ENCODE measurements around the gene SLC4A8.

SLC4A8 gene

DNA sequence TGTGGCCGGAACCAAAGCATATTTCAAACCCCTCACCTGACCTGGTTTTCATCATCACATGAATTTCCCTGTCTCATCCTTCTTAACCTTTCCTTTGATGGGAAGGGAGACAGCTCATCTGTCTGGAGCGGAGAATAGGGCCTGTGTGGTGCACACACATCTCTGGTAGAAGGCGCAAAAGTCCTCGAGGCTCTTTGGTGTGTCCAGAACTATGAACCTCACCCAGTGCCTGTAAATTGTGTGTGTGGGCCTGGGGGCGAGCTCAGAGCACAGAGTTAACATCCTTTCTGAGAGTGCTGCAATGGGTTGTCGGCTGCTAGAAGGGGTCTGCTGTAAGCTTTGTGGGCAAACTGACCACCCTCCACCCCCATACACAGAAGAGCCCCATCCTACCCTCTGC lies 34.2 kb upstream of the SLC4A8 start:
- H3K4me3 ChIP-seq (ENCODE audit: low read length) = peak overlapping the region; percentile 91; the same call in 1 of the 2 replicates
- no peak for TF ChIP-seq ZNF274 (IDR thresholded peaks at IDR 0.05; ENCODE audit: low read depth, low read length)

DNA sequence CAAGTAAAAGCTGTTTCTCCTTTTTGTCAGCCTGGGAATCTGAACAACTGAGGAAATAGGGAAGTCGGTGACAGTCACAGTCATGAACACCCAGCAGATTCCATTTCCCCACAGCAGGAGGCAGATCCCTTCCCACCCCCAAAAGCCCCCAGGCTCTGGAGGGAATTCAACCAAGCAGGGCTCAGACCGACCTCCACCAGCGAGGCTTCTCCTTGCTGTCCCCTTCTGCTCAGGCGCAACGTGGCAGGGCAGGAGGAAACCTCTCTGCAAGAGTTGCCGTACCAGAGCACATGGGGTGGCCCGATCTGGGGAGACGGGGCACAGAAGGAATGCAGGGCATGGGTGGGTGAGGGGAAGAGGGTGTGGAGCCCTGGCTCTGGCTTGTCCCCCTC lies 33.7 kb upstream of the SLC4A8 start:
- H3K4me3 ChIP-seq (ENCODE audit: low read length) = peak overlapping the region; percentile 91; the same call in 1 of the 2 replicates
- no peak for TF ChIP-seq ZNF274 (IDR thresholded peaks at IDR 0.05; ENCODE audit: low read depth, low read length)

DNA sequence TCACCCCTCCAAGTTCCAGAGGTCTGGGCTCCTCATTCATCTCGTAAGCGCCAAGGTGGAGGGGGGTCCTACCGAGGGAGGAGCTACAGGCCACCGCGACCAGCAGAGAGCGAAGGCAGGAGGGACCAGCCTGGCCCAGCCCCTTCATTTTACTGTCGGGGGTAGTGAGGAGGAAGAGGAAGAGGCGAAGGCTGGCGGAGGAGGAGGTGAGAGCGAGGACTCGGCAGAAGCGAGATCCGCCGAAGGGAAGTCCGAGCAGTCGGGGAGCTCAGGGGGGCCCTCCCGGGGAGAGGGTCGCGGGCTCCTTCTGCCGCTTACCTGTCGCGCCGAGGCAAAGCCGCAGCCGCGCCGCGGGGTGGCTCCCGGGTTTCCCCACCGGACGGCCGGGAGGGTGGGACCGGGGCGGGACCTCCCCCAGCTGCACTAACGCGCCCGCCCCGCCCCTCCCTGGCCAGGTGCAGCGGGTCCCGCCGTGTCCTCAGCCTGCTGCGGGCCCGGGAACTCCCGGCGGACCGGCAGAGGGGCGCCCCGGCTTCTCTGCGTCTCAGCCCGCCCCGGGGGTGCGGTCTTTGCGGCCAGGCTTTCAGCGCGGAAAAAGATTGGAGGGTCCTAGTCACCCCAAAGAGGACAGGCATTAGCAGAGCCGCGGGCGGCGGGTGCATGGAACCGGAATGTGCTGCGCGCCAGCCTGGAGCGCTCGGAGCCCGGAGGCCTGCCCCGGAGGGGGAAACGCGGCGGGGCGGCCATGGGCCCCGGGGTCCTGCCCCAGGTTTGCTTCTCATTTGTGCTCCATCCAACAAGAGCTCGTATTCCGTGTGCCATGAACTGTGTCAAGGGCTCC lies 33.1 kb upstream of the SLC4A8 start, which contains the start of gene GALNT6:
Gene GALNT6, minus strand, starts transcription at position 124 of the 841 bp plus-strand sequence. CDS start 11,625 bp downstream, outside the sequence.
- TF ChIP-seq ZNF274 (IDR thresholded peaks at IDR 0.05; ENCODE audit: low read depth, low read length) = no peak

GRCh38 chr12:51392556-51393237 lies 31.9 kb upstream of the SLC4A8 start:
- TF ChIP-seq ZNF274 (IDR thresholded peaks at IDR 0.05; ENCODE audit: low read depth, low read length) = no peak
- H3K4me3 ChIP-seq (ENCODE audit: low read length) = peak overlapping the region; percentile 91; the same call in 1 of the 2 replicates

More for the DNA sequence above, 33.1 kb upstream of the SLC4A8 start, which contains the start of gene GALNT6:
- H3K4me3 ChIP-seq (ENCODE audit: low read length) = peak within 1 kb of the TSS; percentile 91; the same call in 1 of the 2 replicates

GRCh38 chr12:51393676-51394545 lies 30.7 kb upstream of the SLC4A8 start:
- no peak for TF ChIP-seq ZNF274 (IDR thresholded peaks at IDR 0.05; ENCODE audit: low read depth, low read length)
- H3K4me3 ChIP-seq (ENCODE audit: low read length) = peak overlapping the region; percentile 1; the same call in 1 of the 2 replicates

DNA sequence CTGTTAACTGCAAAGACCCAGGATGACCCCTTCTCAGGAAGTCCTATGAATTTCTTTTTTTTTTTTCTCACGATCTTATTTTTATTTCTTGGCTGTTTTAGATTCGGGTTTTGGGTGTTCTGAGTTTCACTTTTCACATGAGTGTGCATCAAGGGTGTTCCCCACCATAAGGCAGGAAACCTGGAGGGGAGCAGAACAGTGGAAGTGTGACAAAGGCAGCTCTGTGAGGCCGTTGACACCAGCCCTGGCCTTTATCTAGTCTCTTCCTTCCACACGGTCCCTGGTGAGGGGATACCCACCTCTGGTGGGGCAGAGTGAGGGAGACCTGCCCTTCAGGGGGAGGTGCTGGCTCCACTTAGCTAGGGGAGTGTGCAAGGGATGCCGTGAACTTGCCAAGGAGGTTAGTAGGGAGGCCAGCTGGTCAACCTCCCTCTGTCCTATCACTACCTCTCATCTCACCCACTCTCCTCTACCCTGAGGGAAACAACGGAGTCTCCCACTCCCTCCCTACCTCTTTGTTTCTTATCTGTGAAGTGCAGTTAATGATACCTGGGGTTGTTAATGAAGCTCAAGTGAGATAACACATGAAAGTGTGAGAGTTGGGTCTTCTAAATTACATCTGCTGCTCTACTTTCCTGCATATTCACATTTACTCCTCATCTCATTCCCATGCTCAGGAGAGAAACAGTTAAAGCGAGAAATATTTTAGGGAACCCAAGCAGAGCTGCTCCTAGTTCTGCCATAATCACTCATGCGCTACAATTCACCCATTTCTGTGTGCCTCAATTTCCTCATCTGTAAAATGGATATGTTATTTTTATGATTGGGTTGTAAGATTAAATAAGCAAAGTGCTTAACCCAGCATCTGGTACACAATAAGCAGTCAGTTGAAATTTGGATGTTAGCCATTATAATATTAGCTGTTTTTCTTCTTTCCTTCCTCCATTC lies 29.1 kb upstream of the SLC4A8 start:
- no peak for TF ChIP-seq ZNF274 (IDR thresholded peaks at IDR 0.05; ENCODE audit: low read depth, low read length)
- peak overlapping the region; percentile 1; the same call in 1 of the 2 replicates for H3K4me3 ChIP-seq (ENCODE audit: low read length)

- TF ChIP-seq ZNF274 (IDR thresholded peaks at IDR 0.05; ENCODE audit: low read depth, low read length) = no peak
- H3K4me3 ChIP-seq (ENCODE audit: low read length) = no peak overlapping the region
Measured at GRCh38 chr12:51397670-51398069, 27.0 kb upstream of the SLC4A8 start.

DNA sequence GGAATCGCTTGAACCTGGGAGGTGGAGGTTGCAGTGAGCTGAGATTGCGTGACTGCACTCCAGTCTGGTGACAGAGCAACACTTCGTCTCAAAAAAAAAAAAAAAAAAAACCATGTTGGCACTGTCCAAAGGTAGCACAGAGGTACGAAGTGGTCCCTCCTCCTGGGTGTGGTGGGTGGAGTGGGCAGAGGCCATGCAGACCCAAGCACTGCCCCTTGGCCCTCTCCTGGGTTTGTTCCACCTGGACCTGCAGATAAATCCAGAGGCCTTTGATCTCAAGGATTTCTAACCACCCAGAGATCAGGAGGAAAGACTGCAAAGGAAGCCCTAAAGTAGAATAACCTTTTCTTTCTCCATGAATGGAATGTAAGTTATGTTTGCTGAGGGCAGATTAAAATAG lies 24.7 kb upstream of the SLC4A8 start:
- no peak overlapping the region for H3K4me3 ChIP-seq (ENCODE audit: low read length)
- TF ChIP-seq ZNF274 (IDR thresholded peaks at IDR 0.05; ENCODE audit: low read depth, low read length) = no peak

- TF ChIP-seq ZNF274 (IDR thresholded peaks at IDR 0.05; ENCODE audit: low read depth, low read length) = no peak
- no peak overlapping the region for H3K4me3 ChIP-seq (ENCODE audit: low read length)
Measured at GRCh38 chr12:51401020-51401419, 23.6 kb upstream of the SLC4A8 start.

DNA sequence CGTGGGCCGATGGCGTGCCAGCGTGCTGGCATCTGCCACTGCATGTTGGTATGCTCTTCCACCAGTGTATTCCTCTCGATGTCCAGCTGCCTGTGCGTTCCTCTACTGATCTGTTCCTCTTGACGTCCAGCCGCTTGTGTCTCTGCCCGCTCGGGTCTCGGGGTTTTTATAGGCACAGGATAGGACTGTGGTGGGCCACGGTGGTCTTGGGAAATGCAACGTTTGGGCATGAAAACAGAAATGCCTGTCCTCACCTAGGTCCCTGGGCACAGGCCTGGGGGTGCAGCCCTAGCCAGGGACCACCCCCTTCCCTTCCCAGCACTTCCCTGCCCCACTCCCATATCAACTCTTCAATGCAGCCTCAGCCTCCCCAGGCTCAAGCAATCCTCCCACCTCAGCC lies 23.1 kb upstream of the SLC4A8 start:
- TF ChIP-seq ZNF274 (IDR thresholded peaks at IDR 0.05; ENCODE audit: low read depth, low read length) = no peak
- H3K4me3 ChIP-seq (ENCODE audit: low read length) = no peak overlapping the region

GRCh38 chr12:51401900-51402299 lies 22.7 kb upstream of the SLC4A8 start:
- TF ChIP-seq ZNF274 (IDR thresholded peaks at IDR 0.05; ENCODE audit: low read depth, low read length) = no peak
- H3K4me3 ChIP-seq (ENCODE audit: low read length) = no peak overlapping the region

- no peak for TF ChIP-seq ZNF274 (IDR thresholded peaks at IDR 0.05; ENCODE audit: low read depth, low read length)
- H3K4me3 ChIP-seq (ENCODE audit: low read length) = no peak overlapping the region
Measured at GRCh38 chr12:51403159-51403558, 21.5 kb upstream of the SLC4A8 start.

DNA sequence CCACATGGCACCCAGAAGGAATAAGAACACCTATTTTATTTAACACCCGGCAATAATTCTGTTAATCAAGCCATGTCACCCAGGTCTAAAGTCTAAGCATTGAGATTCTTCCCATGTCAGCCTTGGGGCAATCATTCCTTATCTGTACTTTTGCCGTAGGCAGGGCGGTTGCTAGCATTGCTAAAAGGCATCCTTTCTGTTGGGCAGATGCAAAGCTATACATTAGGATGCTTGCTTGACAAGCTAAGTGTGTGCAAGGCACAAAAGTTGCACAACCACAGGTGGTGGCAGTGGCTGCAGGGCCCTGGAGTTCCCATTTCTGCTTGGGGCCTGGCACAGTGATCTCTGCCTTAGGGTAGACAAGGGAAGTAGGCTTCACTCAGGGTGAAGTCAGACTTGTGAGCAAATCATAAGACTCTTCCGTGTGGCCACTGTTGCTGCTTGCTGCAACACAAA lies 20.9 kb upstream of the SLC4A8 start:
- no peak overlapping the region for H3K4me3 ChIP-seq (ENCODE audit: low read length)
- TF ChIP-seq ZNF274 (IDR thresholded peaks at IDR 0.05; ENCODE audit: low read depth, low read length) = no peak
